HG02973 (cell line): ENCODE results near the gene IL9R.
"Not testable (repeated sequence)": the region's sequence is repeated elsewhere in the genome, so short reads cannot be mapped to it uniquely, and the experiment has no call there.

ENCODE experiments used
- ATAC-seq: cut with Tn5 transposase; IDR thresholded peaks from one replicate; pipeline ENCODE4 v1.9.1; 2021; ENCODE audit warnings: moderate library complexity; ENCODE audit not compliant: unreplicated experiment

IL9R gene

GRCh38 chrX:155997436-155997835 is at the start of gene IL9R:
Gene IL9R (plus strand): TSS chrX:155997696. CDS start chrX:155997760, 64 bp downstream.
- ATAC-seq, result peak; percentile 87

GRCh38 chrX:155949098-155949497 is 48.4 kb upstream of the IL9R start:
- ATAC-seq, result no peak

GRCh38 chrX:155951237-155951789 is 46.2 kb upstream of the IL9R start:
- no peak for ATAC-seq

- ATAC-seq, result no peak
These were observed 44.4 kb upstream of the IL9R start for GRCh38 chrX:155953055-155953454.

- no peak for ATAC-seq
These were observed 42.7 kb upstream of the IL9R start for GRCh38 chrX:155954793-155955192.

GRCh38 chrX:155956099-155956498 is 41.4 kb upstream of the IL9R start:
- no peak for ATAC-seq

GRCh38 chrX:155956649-155957048 is 40.8 kb upstream of the IL9R start:
- no peak for ATAC-seq

- no peak for ATAC-seq
These were observed 39.7 kb upstream of the IL9R start for GRCh38 chrX:155957843-155958242.

GRCh38 chrX:155959018-155959587 is 38.4 kb upstream of the IL9R start:
- ATAC-seq, result no peak

GRCh38 chrX:155962906-155963305 is 34.6 kb upstream of the IL9R start:
- ATAC-seq, result no peak

GRCh38 chrX:155966876-155967275 is 30.6 kb upstream of the IL9R start:
- no peak for ATAC-seq

GRCh38 chrX:155967653-155968325 is 29.7 kb upstream of the IL9R start:
- no peak for ATAC-seq

GRCh38 chrX:155968326-155968661 is 29.2 kb upstream of the IL9R start:
- ATAC-seq, result no peak

GRCh38 chrX:155968791-155969190 is 28.7 kb upstream of the IL9R start:
- ATAC-seq, result no peak

GRCh38 chrX:155971658-155972057 is 25.8 kb upstream of the IL9R start:
- ATAC-seq, result not testable (repeated sequence)

GRCh38 chrX:155972241-155972640 is 25.3 kb upstream of the IL9R start:
- not testable (repeated sequence) for ATAC-seq

- no peak for ATAC-seq
These were observed 14.2 kb upstream of the IL9R start for GRCh38 chrX:155983326-155983725.

- no peak for ATAC-seq
These were observed 12.3 kb upstream of the IL9R start for GRCh38 chrX:155985208-155985607.

GRCh38 chrX:155986995-155987394 is 10.5 kb upstream of the IL9R start:
- not testable (repeated sequence) for ATAC-seq

GRCh38 chrX:155988859-155989258 is 8.6 kb upstream of the IL9R start:
- no peak for ATAC-seq

- no peak for ATAC-seq
These were observed 4.1 kb upstream of the IL9R start for GRCh38 chrX:155993421-155993820.

GRCh38 chrX:155995321-155995875 is 2.1 kb upstream of the IL9R start:
- ATAC-seq, result no peak
